Ectodermal cell (in vitro differentiated cells): ENCODE data around the gene TRERF1.

Experiments
- H3K27ac ChIP-seq: 2 replicates; pipeline ENCODE4 v1.7.0; 2013; ENCODE audit warnings: mild to moderate bottlenecking, low read depth, low read length; ENCODE audit not compliant: insufficient read depth, poor library complexity, severe bottlenecking
- H3K27me3 ChIP-seq: 2 replicates; pipeline ENCODE4 v1.7.0; 2013; ENCODE audit warnings: mild to moderate bottlenecking, low read length; ENCODE audit not compliant: insufficient read depth, control insufficient read depth, poor library complexity, severe bottlenecking
- H3K36me3 ChIP-seq: one replicate; pipeline ENCODE4 v1.7.0; 2013; ENCODE audit warnings: low read length; ENCODE audit not compliant: control insufficient read depth, insufficient read depth
- H3K4me1 ChIP-seq: one replicate; pipeline ENCODE4 v1.7.0; 2013; ENCODE audit warnings: low read length; ENCODE audit not compliant: control insufficient read depth, insufficient read depth
- H3K4me3 ChIP-seq: 2 replicates; pipeline ENCODE4 v1.7.0; 2013; ENCODE audit warnings: low read depth, low read length, control low read depth; ENCODE audit not compliant: insufficient read depth
- H3K9me3 ChIP-seq: 2 replicates; pipeline ENCODE4 v1.7.0; 2013; ENCODE audit warnings: mild to moderate bottlenecking, low read length, moderate library complexity; ENCODE audit not compliant: control insufficient read depth
- WGBS, 2 experiments: methylation state at CpG; one replicate each; pipeline ENCODE4 v1.1.7; 2013; ENCODE audit warnings: missing lambda C conversion rate in 2 of 2; 5-methylcytosine and 5-hydroxymethylcytosine counted together

TRERF1 gene

GRCh38 chr6:42427871-42428270, 23.9 kb downstream of the TRERF1 start:
- Histone ChIP-seq H3K27me3 (no peaks in the 10 kb centered on the region), H3K4me3 (no peak overlapping the region), H3K9me3 (no peaks in the 10 kb centered on the region), H3K36me3 (no peaks in the 10 kb centered on the region), H3K4me1 (peaks cover 15% of the 10 kb centered on the region), H3K27ac (no peak overlapping the region)
- WGBS, 2 experiments = 83 to 96% methylated on average over 2 of the region's 2 CpGs

GRCh38 chr6:42426191-42426590, 25.5 kb downstream of the TRERF1 start:
- Histone ChIP-seq H3K27me3 (no peaks in the 10 kb centered on the region), H3K4me3 (no peak overlapping the region), H3K9me3 (no peaks in the 10 kb centered on the region), H3K36me3 (peaks cover 4% of the 10 kb centered on the region), H3K27ac (no peak overlapping the region), H3K4me1 (peaks cover 15% of the 10 kb centered on the region)
- WGBS, 2 experiments = 96% methylated on average over 2 of the region's 2 CpGs

DNA sequence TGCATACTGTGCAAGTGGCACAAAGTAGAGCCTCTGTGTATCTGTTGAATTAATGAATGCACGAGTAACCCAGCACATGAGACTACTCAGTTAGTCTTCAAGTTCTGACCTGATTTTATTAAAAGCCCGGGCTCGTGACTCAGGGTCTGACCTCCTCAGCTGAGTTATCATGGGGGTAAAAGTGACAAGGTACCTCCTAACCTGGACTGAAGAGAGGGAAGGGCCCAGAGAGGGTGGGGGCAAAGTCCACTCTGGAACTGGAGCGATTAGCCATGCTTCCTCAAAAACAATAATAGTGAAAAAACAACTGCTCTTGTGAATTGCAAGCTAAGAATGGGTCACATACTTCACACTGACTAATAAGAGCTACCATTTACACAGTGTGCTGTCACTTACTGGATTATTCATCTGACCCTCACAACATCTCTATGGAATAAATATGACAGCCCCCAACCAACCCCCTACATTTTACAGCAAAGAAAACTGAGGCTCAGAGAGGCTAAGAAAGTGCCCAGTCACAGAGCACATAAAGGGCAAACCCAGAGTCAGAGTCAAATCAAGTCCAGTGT, 26.7 kb downstream of the TRERF1 start:
- no peak overlapping the region for H3K4me3 ChIP-seq
- H3K9me3 ChIP-seq = no peaks in the 10 kb centered on the region
- H3K36me3 ChIP-seq = peaks cover 4% of the 10 kb centered on the region
- no peak overlapping the region for H3K27ac ChIP-seq
- 84 to 94% methylated on average over 4 of the region's 4 CpGs for whole genome bisulfite sequencing, 2 experiments
- peaks cover 19% of the 10 kb centered on the region for H3K4me1 ChIP-seq
- no peaks in the 10 kb centered on the region for H3K27me3 ChIP-seq

GRCh38 chr6:42423244-42423643, 28.5 kb downstream of the TRERF1 start:
- Histone ChIP-seq H3K4me3 (no peak overlapping the region), H3K9me3 (no peaks in the 10 kb centered on the region)

DNA sequence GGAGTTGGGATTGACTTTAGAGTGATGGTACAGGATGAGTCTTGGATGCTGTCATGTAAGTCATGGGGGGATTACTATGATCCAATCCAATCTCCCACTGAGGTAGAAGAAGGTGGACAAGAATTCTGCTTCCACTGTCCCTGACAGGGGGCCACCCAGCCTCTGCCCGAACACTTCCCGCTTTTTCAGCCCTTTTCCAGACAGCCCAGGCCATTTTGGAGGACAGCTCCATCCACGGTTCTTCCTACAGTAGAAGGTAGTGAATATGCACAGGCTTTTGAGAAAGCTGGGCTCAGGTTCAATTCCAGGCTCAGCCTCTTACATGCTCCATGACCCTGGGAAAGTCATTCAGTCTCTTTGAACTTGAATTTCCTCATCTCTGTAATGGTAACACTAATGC, 31.0 kb downstream of the TRERF1 start:
- peaks cover 4% of the 10 kb centered on the region for H3K4me1 ChIP-seq
- no peaks in the 10 kb centered on the region for H3K9me3 ChIP-seq
- H3K36me3 ChIP-seq = peaks cover 4% of the 10 kb centered on the region
- no peak overlapping the region for H3K27ac ChIP-seq
- H3K4me3 ChIP-seq = no peak overlapping the region
- 96 to 100% methylated on average over 3 of the region's 3 CpGs for WGBS, 2 experiments
- H3K27me3 ChIP-seq = no peaks in the 10 kb centered on the region

More at GRCh38 chr6:42423244-42423643, 28.5 kb downstream of the TRERF1 start:
- Histone ChIP-seq H3K27me3 (no peaks in the 10 kb centered on the region), H3K4me1 (peaks cover 6% of the 10 kb centered on the region), H3K36me3 (peaks cover 4% of the 10 kb centered on the region), H3K27ac (no peak overlapping the region)
- WGBS, 2 experiments = 93 to 94% methylated on average over 8 of the region's 8 CpGs

- Histone ChIP-seq H3K4me1 (peaks cover 4% of the 10 kb centered on the region), H3K27me3 (no peaks in the 10 kb centered on the region), H3K4me3 (no peak overlapping the region), H3K9me3 (no peaks in the 10 kb centered on the region), H3K36me3 (peaks cover 4% of the 10 kb centered on the region), H3K27ac (no peak overlapping the region)
- 90 to 91% methylated on average over 6 of the region's 6 CpGs for WGBS, 2 experiments
Measured at GRCh38 chr6:42419490-42420280, 32.0 kb downstream of the TRERF1 start.

DNA sequence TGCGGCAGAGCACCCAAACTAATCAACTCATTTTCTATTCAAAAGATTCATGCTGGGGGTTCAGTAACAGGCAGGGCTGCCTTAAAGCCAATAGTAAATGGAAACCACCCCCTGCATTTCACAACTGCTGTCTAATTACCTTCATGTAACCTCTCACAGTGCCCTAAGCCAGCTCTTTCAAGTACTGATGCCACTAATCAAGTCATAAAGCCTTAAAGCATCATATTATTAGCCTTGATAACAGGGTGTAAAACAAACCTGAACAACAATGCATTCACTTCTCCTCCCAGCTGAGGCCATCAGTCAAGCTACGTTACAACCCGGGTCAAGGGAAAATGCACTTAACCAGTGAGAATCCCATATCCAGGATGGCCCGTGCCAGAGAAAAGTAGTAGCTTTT, 33.0 kb downstream of the TRERF1 start:
- H3K9me3 ChIP-seq = no peaks in the 10 kb centered on the region
- peaks cover 4% of the 10 kb centered on the region for H3K36me3 ChIP-seq
- peaks cover 4% of the 10 kb centered on the region for H3K4me1 ChIP-seq
- no peak overlapping the region for H3K27ac ChIP-seq
- H3K4me3 ChIP-seq = no peak overlapping the region
- H3K27me3 ChIP-seq = no peaks in the 10 kb centered on the region
- 48 to 50% methylated on average over 4 of the region's 4 CpGs for WGBS, 2 experiments

DNA sequence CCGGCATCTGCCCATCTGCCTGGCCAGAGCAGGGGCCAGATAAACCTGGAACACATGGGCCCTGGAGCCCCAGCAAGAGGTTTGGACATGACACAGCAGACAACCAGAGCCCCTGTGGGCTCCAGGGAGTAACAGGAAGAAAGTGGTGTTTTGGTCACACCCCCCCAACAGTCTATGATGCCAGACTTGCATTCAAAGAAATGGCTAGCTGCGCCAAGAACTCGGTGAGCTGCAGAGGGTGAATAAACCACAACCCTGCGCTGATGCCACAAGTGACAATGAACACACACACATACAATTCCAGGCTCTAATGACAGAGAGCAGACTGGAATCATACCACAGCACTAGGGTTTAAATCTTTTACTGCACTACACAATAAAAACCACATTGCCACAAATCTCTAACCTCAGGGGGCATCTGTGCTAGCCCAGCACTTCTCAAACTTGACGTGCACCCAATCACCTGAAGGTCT, 34.0 kb downstream of the TRERF1 start:
- Histone ChIP-seq H3K27me3 (no peaks in the 10 kb centered on the region), H3K27ac (no peak overlapping the region), H3K4me3 (no peak overlapping the region), H3K9me3 (no peaks in the 10 kb centered on the region), H3K4me1 (peaks cover 4% of the 10 kb centered on the region), H3K36me3 (peaks cover 4% of the 10 kb centered on the region)
- 81 to 90% methylated on average over 5 of the region's 5 CpGs for WGBS, 2 experiments

GRCh38 chr6:42411406-42411805, 40.3 kb downstream of the TRERF1 start:
- H3K4me1 ChIP-seq = peaks cover 10% of the 10 kb centered on the region
- H3K27me3 ChIP-seq = no peaks in the 10 kb centered on the region
- no peaks in the 10 kb centered on the region for H3K36me3 ChIP-seq
- H3K9me3 ChIP-seq = no peaks in the 10 kb centered on the region
- no peak overlapping the region for H3K27ac ChIP-seq
- WGBS, 2 experiments = 92 to 94% methylated on average over 6 of the region's 6 CpGs
- no peak overlapping the region for H3K4me3 ChIP-seq

DNA sequence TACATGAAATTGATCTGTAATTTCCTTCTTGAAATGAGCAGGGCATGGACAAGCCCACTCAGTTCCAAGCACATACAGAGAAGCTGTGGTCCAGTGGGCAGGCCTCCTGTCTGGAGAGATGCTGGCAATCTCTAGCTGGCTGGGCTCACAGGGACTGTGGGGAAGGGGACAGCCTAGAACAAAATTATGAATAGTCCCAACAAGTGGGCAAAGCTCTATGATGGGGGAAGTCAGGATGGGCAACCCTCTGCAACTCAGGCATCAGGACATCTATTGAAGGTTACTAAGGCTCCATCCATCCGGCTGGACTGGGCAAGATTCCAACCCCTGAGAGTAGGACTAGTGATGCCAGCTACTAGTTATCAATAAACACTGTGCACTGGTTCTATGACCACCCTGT, 40.9 kb downstream of the TRERF1 start:
- H3K27me3 ChIP-seq = no peaks in the 10 kb centered on the region
- no peaks in the 10 kb centered on the region for H3K9me3 ChIP-seq
- 86 to 91% methylated on average over 1 of the region's 1 CpG for WGBS, 2 experiments
- peaks cover 14% of the 10 kb centered on the region for H3K4me1 ChIP-seq
- H3K36me3 ChIP-seq = no peaks in the 10 kb centered on the region
- H3K4me3 ChIP-seq = no peak overlapping the region
- H3K27ac ChIP-seq = no peak overlapping the region
